ENCODE data around the gene SFN. TPM values are rescaled to one million over a fixed set of nuclear protein-coding genes. Genes with fewer than 3 reads are reported as not detected.

The SFN gene
- total and polyA plus RNA-seq, 2 of the 4 experiments (the other 2 are of a cell fraction), result 0.18 to 0.34 TPM

GRCh38 chr1:26861889-26862378 is 1.0 kb upstream of the SFN start:
- no peak overlapping the region for H2BK20ac ChIP-seq (ENCODE audit: low read depth, low read length)
- 0 out of 4 replicates have a peak, but pooled peaks cover 0 to 3% of the 10 kb centered on the region in 2 experiments for H3K79me1 ChIP-seq (ENCODE audit: low read depth in 1 of 2, low read length in 2 of 2)
- H3K56ac ChIP-seq (ENCODE audit: extremely low read depth, insufficient read depth, low read length), result no peak overlapping the region
- H4K20me1 ChIP-seq (ENCODE audit: insufficient read depth, low read length), result no peaks in the 10 kb centered on the region
- no peak overlapping the region for H3K27ac ChIP-seq (ENCODE audit: insufficient read depth, low read length)
- no peak overlapping the region for H2BK15ac ChIP-seq (ENCODE audit: low read depth, low read length)
- POLR2A ChIA-PET (ENCODE audit: unreplicated experiment), result no interaction called here
- no peak overlapping the region for H2BK120ac ChIP-seq (ENCODE audit: low read depth, low read length)
- in situ Hi-C loops (cut with MboI; ENCODE audit: low sequenced_read_pairs), result no loop called here
- intact Hi-C loops (cut with micrococcal nuclease), result loop anchor here (10.0 kb wide), 1 partner anchor 167 kb away; the partner anchor contains the start of gene ARID1A
- no peak overlapping the region for H3K23ac ChIP-seq (ENCODE audit: low read depth, low read length)
- H3K9me3 ChIP-seq (ENCODE audit: control insufficient read depth, insufficient read depth, low read length), result no peaks in the 10 kb centered on the region
- DNase-seq (no peak), ATAC-seq (ENCODE audit: low read depth) (no peak)
- no peaks in the 10 kb centered on the region for H3K27me3 ChIP-seq (ENCODE audit: control insufficient read depth, insufficient read depth, low read length)
- no peak overlapping the region for H3K9ac ChIP-seq (ENCODE audit: low read depth, low read length)
- no peak overlapping the region for H3K4me3 ChIP-seq (ENCODE audit: insufficient read depth, low read depth, low read length)
- no TSS peak for BruUV-seq (replicated peaks)
- H3K4me1 ChIP-seq (ENCODE audit: control insufficient read depth, insufficient read depth, low read length), result peaks cover 4% of the 10 kb centered on the region
- no peak overlapping the region for H4K91ac ChIP-seq (ENCODE audit: insufficient read depth, low read depth, low read length)
- CTCF ChIA-PET, result interaction anchor here (0.6 kb wide), 1 partner anchor 279 kb away, joined by 3 read pairs; no protein-coding TSS in a partner anchor
- no peak overlapping the region for H4K5ac ChIP-seq (ENCODE audit: low read depth, low read length)
- H4K8ac ChIP-seq (ENCODE audit: low read depth in 2 of 2, low read length in 2 of 2), result no peak overlapping the region
- H3K4me2 ChIP-seq (ENCODE audit: low read depth, low read length), result no peak overlapping the region
- no peaks in the 10 kb centered on the region for H3K36me3 ChIP-seq (ENCODE audit: control insufficient read depth, insufficient read depth, low read length)
- no peak for TF ChIP-seq SMC3 (IDR thresholded peaks at IDR 0.05; ENCODE audit: low read depth, low read length)
- no peak for TF ChIP-seq BHLHE40 (IDR thresholded peaks at IDR 0.05; ENCODE audit: low read depth, low read length)
- TF ChIP-seq RFX5 (IDR thresholded peaks at IDR 0.05; ENCODE audit: low read depth, low read length), result no peak
- TF ChIP-seq CHD1 (IDR thresholded peaks at IDR 0.05; ENCODE audit: low read depth, low read length), result no peak
- no peak for TF ChIP-seq ELK1 (IDR thresholded peaks at IDR 0.05; ENCODE audit: borderline replicate concordance, low read depth, low read length)
- no peak for TF ChIP-seq FOS (IDR thresholded peaks at IDR 0.05; ENCODE audit: low read depth, low read length)
- no peak for TF ChIP-seq RCOR1 (IDR thresholded peaks at IDR 0.05; ENCODE audit: insufficient replicate concordance, low read length)
- TF ChIP-seq POLR2A (IDR thresholded peaks at IDR 0.05; ENCODE audit: low read depth, low read length), result no peak
- H3K9me1 ChIP-seq (ENCODE audit: insufficient read depth, low read length), result peaks cover 12% of the 10 kb centered on the region
- no peak overlapping the region for H3K14ac ChIP-seq (replicated peaks; ENCODE audit: low read depth, low read length)
- H2AK9ac ChIP-seq (replicated peaks; ENCODE audit: low read depth, low read length, poor library complexity), result no peak overlapping the region
- WGBS, 2 experiments (ENCODE audit: extremely low coverage in 2 of 2, insufficient read length in 1 of 2), result 91% methylated on average over 5 of the region's 7 CpGs; no CpG with 5 or more reads in 1 of the 2 experiments
- H2AK5ac ChIP-seq (ENCODE audit: low read depth, low read length), result peak overlapping the region; percentile 21
- H2BK5ac ChIP-seq (ENCODE audit: low read depth, low read length, poor library complexity, severe bottlenecking), result no peak overlapping the region
- no peak overlapping the region for H2AFZ ChIP-seq (replicated peaks; ENCODE audit: low read length, poor library complexity)
- no peak overlapping the region for H3K18ac ChIP-seq (ENCODE audit: low read depth, low read length)
- dilution Hi-C loops (cut with HindIII; ENCODE audit: low sequenced_read_pairs, unreplicated experiment), result no loop called here
- H3K4ac ChIP-seq (ENCODE audit: low read depth, low read length), result peak overlapping the region; percentile 6; the same call in 1 of the 2 replicates
